SKM-1 (cell line): ENCODE data around the gene TSPY3.
"Not testable (repeated sequence)": the region's sequence is repeated elsewhere in the genome, so short reads cannot be mapped to it uniquely, and the experiment has no call there.

Experiments
- DNase-seq: peaks from one replicate; lab custom pipeline; 2025; ENCODE audit not compliant: unreplicated experiment; lab: John Stamatoyannopoulos, UW

Gene TSPY3, protein sequence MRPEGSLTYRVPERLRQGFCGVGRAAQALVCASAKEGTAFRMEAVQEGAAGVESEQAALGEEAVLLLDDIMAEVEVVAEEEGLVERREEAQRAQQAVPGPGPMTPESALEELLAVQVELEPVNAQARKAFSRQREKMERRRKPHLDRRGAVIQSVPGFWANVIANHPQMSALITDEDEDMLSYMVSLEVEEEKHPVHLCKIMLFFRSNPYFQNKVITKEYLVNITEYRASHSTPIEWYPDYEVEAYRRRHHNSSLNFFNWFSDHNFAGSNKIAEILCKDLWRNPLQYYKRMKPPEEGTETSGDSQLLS

DNA sequence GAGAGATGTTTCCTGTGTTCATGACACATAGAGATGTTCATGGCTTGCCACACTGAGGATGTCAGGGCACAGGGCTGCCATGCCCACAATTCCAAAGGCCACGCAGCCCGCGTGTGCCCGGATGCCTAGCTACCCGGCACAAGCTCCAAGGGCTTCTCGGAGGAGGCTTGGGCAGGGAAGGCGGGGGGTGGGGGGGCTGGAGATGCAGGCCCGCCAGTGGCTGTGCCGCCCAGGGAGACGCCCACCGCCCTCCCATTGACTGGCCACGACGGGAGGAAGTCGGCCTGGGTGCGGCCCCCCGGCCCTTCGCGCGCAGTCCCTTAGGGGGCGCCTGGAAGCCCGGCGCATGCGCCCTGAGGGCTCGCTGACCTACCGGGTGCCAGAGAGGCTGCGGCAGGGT lies at the start of gene TSPY3:
TSS of gene TSPY3 (plus strand) at position 301 of the 400 bp plus-strand sequence. CDS start at position 347, 46 bp downstream.
- DNase-seq, result not testable (repeated sequence)

DNA sequence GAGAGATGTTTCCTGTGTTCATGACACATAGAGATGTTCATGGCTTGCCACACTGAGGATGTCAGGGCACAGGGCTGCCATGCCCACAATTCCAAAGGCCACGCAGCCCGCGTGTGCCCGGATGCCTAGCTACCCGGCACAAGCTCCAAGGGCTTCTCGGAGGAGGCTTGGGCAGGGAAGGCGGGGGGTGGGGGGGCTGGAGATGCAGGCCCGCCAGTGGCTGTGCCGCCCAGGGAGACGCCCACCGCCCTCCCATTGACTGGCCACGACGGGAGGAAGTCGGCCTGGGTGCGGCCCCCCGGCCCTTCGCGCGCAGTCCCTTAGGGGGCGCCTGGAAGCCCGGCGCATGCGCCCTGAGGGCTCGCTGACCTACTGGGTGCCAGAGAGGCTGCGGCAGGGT lies 40.7 kb upstream of the TSPY3 start, which contains the start of gene TSPY8:
TSS of gene TSPY8 (plus strand) at position 301 of the 400 bp plus-strand sequence. CDS start at position 347, 46 bp downstream.
- DNase-seq, result not testable (repeated sequence)

DNA sequence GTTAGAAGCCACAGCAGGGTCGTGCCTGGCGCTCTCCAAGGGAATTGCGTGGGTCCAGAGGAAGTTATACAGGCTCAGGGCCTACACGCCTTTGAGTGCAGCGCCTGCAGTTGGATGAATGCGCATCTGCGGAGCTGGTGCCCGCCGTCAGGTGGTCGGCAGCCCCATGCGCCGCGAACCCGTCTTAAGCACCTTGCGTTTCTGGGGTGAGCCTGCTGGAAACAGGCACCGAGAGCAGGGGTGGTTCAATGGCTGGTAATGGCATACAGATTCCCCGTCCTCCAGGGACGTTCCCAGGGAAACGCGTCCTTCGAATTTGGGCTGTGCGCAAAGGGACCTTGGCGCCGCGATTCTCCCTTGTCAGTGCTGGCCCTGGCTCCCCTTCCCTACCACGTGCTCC lies 1.7 kb upstream of the TSPY3 start:
- DNase-seq, result not testable (repeated sequence)
